HUES48 (cell line): ENCODE results near the gene NAT14.

Source experiments
- H3K27ac ChIP-seq: one replicate; pipeline ENCODE4 v1.7.0; 2013; ENCODE audit warnings: low read depth, low read length, inconsistent platforms
- H3K27me3 ChIP-seq: 2 replicates; pipeline ENCODE4 v1.6.1; 2013; ENCODE audit warnings: mild to moderate bottlenecking, low read length; ENCODE audit not compliant: control insufficient read depth, insufficient read depth
- H3K36me3 ChIP-seq: 2 replicates; pipeline ENCODE4 v1.6.1; 2013; ENCODE audit warnings: low read length; ENCODE audit not compliant: control insufficient read depth, insufficient read depth
- H3K4me1 ChIP-seq: 2 replicates; pipeline ENCODE4 v1.6.1; 2013; ENCODE audit warnings: mild to moderate bottlenecking, low read length; ENCODE audit not compliant: control insufficient read depth, insufficient read depth
- H3K4me3 ChIP-seq: 2 replicates; pipeline ENCODE4 v1.5.1; 2013; ENCODE audit warnings: mild to moderate bottlenecking, low read depth, low read length
- H3K9ac ChIP-seq: 2 replicates; pipeline ENCODE4 v1.6.1; 2013; ENCODE audit warnings: mild to moderate bottlenecking, low read depth, low read length, moderate library complexity
- H3K9me3 ChIP-seq: 2 replicates; pipeline ENCODE4 v1.6.1; 2013; ENCODE audit warnings: low read length; ENCODE audit not compliant: control insufficient read depth, insufficient read depth

NAT14 gene

DNA sequence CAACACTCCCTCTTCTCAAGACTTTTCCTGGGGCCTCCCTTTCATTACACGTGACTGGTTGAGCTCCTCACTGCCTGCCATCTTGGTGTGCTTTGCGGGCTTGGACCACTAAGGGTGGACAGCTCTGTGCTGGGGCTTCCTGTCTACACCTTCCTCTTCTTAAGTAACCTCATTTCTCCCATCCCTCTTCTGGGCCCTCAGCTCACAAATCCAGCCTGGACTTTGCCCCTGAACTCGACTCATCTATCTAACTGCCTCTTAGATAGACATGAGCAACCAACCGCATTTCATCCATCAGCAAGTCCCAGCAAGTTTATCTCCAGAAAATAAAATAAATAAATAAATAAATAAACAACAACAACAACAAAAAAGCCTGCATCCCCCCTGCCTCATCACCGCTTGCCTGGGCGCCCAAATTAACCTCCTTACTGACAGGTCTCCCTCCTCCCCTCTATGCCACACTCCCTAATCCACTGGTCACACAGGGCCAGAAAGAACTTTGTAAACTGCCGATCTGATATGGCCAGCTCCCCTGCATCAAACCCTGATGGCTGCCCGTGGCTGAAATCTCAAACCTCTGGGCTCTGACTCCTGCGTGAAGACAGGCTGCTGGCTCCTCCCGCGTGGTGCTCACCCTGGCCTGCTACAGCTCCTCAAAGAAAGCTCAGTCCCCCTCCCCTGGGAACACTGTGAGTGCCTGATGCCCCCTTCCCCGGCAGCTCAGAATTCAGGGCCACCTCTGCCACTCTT is 31.3 kb upstream of the NAT14 start:
- H3K9me3 ChIP-seq: no peaks in the 10 kb centered on the region
- peaks cover 38% of the 10 kb centered on the region for H3K27me3 ChIP-seq
- peaks cover 4% of the 10 kb centered on the region; the same call in 1 of the 2 replicates for H3K4me1 ChIP-seq
- peaks cover 22% of the 10 kb centered on the region for H3K36me3 ChIP-seq
- H3K9ac ChIP-seq: no peak overlapping the region
- no peak overlapping the region for H3K27ac ChIP-seq
- H3K4me3 ChIP-seq: no peak overlapping the region

DNA sequence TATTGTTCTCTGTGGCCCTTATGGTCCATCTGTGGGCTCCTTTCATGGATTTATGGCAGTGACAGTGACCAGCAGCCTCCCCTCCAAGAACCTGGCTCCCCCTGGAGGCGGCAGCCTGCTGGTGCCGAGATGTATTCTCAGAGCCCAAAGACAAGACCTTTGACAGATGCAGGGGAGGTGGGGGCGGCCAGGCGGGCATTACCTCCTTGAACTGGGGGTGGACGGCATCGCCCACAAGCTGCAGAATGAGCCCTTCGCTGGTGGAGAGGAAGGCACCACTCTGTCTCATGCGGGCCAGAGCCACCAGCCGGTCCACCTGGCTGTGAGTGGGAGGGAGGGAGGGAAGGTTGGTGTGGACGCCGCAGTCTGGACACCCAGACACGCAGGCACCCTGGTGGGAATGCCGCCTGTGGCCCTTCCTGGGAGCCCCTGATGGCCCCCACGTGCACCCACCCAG is 30.2 kb upstream of the NAT14 start:
- H3K4me3 ChIP-seq: no peak overlapping the region
- peaks cover 22% of the 10 kb centered on the region for H3K36me3 ChIP-seq
- H3K9me3 ChIP-seq: no peaks in the 10 kb centered on the region
- H3K27ac ChIP-seq: no peak overlapping the region
- H3K9ac ChIP-seq: no peak overlapping the region
- peaks cover 5% of the 10 kb centered on the region; the same call in 1 of the 2 replicates for H3K4me1 ChIP-seq
- H3K27me3 ChIP-seq: peaks cover 26% of the 10 kb centered on the region

DNA sequence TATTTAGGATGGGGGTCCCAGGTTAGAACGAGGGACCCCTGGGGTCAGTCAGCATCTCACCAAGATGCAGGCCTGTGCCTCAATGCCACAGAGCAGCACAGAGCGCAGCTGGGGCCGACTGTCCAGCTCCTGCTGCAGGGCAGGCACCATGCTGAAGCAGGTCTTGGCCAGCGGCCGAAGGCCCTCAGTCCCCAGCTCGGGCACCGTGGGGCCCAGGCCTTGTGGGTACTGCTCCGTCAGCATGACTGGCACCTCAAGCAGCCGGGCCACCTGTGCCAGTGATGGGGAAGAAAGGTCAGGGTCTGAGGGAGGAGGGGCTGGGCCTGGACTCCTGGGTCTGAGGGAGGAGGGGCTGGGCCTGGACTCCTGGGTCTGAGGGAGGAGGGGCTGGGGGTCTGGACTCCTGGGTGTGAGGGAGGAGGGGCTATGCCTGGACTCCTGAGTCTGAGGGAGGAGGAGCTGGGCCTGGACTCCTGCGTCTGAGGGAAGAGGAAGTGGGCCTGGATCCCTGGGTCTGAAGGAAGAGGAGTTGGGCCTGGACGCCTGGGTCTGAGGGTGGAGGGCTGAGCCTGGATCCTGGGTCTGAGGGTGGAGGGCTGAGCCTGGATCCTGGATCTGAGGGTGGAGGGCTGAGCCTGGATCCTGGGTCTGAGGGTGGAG is 29.3 kb upstream of the NAT14 start:
- Histone ChIP-seq H3K27ac (no peak overlapping the region), H3K4me1 (peaks cover 14% of the 10 kb centered on the region), H3K27me3 (peaks cover 18% of the 10 kb centered on the region), H3K4me3 (no peak overlapping the region), H3K36me3 (peaks cover 22% of the 10 kb centered on the region), H3K9ac (no peak overlapping the region), H3K9me3 (no peaks in the 10 kb centered on the region)

DNA sequence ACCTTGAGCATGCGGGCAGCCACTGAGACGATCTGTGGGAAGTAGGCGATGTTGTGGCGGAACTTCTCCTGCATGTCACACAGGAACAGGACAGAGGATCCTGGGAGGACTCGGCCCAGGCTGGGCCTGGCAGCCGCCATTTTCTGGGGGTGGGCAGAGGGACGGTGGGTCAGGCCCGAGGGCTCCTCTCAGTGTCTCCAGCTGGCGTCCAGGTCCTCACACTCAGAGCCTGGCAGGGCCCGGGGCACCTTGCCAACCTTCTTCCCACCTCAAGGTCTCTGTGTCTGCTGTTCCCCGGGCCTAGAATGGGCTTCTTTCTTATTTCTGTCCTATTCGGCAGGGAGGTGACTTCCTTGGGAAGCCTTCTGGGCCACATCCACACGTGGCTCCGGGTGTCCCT is 28.6 kb upstream of the NAT14 start:
- H3K36me3 ChIP-seq: peaks cover 22% of the 10 kb centered on the region
- peaks cover 12% of the 10 kb centered on the region for H3K27me3 ChIP-seq
- H3K9ac ChIP-seq: no peak overlapping the region
- no peak overlapping the region for H3K4me3 ChIP-seq
- no peak overlapping the region for H3K27ac ChIP-seq
- no peaks in the 10 kb centered on the region for H3K9me3 ChIP-seq
- peaks cover 16% of the 10 kb centered on the region for H3K4me1 ChIP-seq

DNA sequence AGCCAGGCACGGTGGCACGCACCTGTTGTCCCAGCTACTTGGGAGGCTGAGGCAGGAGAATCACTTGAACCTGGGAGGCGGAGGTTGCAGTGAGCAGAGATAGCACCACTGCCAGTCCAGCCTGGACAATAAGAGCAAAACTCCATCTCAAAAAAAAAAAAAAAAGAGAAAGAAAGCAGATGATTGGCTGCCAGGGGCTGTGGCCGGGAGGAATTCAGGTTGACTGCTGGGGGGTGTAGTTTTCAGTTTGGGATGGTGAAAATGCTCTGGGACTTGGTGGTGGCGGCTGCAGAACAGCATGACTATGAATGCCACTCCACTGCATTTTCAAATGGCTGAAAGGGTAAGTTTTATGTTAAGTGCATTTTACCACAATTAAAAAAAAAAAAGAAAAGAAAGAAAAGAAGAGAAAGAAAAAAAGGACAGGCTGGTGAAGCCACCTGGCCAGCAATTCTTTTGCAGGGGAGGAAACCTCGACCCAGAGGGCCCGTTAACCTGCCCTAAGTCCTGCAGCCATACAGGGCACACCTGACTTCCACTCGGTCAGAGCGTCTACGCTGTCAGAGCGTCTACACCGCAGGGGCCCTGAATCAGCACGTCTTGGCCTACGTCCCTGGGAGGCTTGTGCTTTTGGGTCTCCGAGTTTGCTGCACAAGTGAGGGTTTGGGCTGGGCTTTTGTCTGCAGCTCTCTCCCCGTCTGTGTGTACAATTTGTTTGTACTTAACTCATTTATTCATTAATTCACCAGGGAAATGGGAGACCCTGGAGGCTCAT is 27.1 kb upstream of the NAT14 start:
- H3K9ac ChIP-seq: no peak overlapping the region
- no peaks in the 10 kb centered on the region for H3K27me3 ChIP-seq

DNA sequence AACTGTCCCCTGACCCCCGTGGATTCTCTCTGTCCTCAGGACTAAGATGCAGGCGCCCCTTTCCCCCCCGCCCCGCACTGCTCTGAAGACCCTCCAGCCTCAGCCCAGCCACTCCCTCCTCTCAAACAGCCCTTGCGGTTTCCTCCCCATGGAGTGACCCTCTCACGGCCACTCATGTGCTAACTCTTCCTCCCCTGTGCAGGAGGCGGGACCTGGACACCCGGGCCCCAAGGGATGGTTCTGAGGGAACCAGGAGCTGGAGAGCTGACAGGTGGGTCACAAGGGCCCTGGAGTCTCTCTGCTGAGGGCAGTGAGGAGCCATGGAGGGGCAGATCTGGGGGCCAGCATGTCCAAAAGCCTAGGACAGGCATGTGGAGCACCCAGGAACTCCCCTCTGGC is 25.4 kb upstream of the NAT14 start:
- Histone ChIP-seq H3K27me3 (no peaks in the 10 kb centered on the region), H3K4me1 (peaks cover 21% of the 10 kb centered on the region), H3K36me3 (peaks cover 14% of the 10 kb centered on the region), H3K4me3 (no peak overlapping the region), H3K9ac (no peak overlapping the region), H3K9me3 (no peaks in the 10 kb centered on the region), H3K27ac (no peak overlapping the region)

More for the DNA sequence above, 27.1 kb upstream of the NAT14 start:
- H3K4me3 ChIP-seq: no peak overlapping the region
- no peak overlapping the region for H3K27ac ChIP-seq
- H3K4me1 ChIP-seq: peaks cover 12% of the 10 kb centered on the region
- no peaks in the 10 kb centered on the region for H3K9me3 ChIP-seq
- H3K36me3 ChIP-seq: peaks cover 22% of the 10 kb centered on the region

DNA sequence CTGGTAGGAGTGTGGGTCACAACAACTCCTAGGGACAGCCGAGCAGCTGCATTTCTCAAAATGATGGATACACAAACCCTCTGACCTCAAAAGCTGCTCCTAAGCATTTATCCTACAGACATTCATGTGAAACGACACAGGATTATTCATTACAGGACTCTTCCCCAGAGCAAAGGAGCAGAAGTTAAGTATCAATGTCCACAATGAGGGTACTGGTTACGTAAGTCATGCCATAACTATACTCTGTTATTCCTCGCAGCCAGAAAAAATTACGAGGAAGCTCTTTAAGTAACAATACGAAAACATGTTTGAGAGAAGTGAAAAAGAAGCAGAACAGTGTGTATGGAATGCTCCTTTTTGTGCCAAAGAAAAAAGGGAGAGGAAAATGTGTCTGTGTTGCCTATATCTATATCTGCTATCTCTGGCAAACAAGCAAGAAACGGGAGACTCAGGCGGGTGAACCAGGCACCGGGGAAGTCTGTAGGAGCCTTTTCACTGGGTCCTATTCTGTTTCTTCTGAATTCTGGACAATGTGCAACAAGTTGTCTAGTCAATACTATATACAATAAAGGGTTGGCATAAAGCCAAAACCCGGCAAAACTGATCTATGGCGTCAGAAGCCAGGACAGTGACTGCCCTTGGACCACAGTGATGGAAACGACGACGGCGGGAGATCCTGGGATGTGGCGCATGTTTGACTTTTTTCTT is 24.9 kb upstream of the NAT14 start:
- peaks cover 24% of the 10 kb centered on the region for H3K4me1 ChIP-seq
- peaks cover 12% of the 10 kb centered on the region; the same call in 1 of the 2 replicates for H3K36me3 ChIP-seq
- no peaks in the 10 kb centered on the region for H3K9me3 ChIP-seq
- H3K4me3 ChIP-seq: peak overlapping the region; percentile 79
- no peaks in the 10 kb centered on the region for H3K27me3 ChIP-seq
- H3K9ac ChIP-seq: no peak overlapping the region
- H3K27ac ChIP-seq: no peak overlapping the region

DNA sequence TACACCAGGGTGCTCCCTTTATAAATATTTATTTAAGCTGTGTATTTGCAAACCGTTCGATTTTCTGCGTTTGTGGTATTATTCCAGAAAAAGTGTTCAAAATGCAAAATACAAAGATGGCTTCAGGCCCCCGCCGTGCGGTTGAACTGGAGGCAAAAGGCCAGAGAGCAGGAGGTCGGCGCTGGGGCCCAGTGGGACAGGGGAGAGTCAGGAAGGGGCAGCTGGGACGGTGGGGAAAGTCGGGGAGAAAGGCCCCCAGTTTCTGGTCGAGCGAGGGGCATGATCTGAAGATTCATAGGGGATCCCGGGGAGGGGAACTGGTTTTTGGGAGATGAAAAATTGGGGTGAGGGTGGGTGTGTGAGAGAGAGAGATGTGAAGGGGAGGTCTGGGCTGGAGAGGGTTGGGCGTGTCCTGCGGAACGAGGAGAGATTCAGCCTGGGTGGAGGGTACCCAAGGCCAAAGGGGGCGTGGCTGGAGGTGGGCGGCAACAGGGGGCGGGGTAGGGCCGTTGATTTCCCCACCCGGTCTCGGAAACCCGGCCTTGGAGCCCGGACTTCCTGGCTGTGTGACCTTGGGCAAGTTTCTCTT is 24.2 kb upstream of the NAT14 start:
- Histone ChIP-seq H3K9me3 (no peaks in the 10 kb centered on the region), H3K4me3 (peak overlapping the region; percentile 79), H3K4me1 (peaks cover 27% of the 10 kb centered on the region), H3K9ac (peak overlapping the region; percentile 87), H3K27me3 (no peaks in the 10 kb centered on the region), H3K36me3 (0 out of 2 replicates have a peak, but pooled peaks cover 7% of the 10 kb centered on the region), H3K27ac (peak overlapping the region; percentile 97)

DNA sequence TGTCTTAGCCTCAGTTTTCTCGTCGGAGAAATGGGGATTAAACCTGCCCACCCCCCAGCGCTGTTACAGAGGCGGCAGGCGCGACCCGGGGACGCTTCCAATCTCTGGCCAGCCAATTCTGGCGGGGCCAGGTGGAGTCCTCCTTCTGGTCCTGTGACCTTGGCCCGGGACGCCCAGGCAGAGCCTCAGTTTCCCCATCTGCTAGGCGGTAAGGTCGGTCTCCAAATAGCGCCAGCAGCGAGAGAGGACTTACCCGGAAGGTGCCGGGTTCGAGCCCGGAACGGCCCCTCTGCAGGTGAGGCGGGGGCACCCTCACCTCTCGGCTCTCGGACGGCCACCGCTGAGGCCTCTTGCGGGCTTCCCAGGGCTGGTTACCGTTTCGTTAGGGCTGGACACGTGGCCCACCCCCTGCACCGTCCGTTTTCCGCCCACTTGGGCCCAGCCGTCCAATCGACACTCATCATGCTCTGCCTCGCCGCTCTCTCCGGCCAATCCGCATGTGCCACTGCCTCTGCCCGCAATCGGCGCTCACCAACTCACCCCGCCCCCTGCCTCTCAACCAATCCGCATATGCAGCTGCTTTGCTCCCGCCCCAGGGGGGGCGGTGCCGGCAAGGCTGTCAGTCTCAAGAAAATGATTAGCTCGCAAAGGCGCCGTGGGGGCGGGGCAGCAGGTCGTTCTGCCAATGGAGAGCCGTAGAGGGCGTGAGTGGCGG is 23.6 kb upstream of the NAT14 start, which contains the start of gene ISOC2:
Gene ISOC2, minus strand, starts transcription at position 384 of the 715 bp plus-strand sequence. CDS start 5,156 bp downstream, outside the sequence.
- Histone ChIP-seq H3K9ac (peak within 1 kb of the TSS; percentile 87), H3K27me3 (no peaks in the 10 kb centered on the region), H3K9me3 (no peaks in the 10 kb centered on the region), H3K4me1 (peaks cover 27% of the 10 kb centered on the region), H3K27ac (peak within 1 kb of the TSS; percentile 97), H3K4me3 (peak within 1 kb of the TSS; percentile 79), H3K36me3 (0 out of 2 replicates have a peak, but pooled peaks cover 4% of the 10 kb centered on the region)
